Raji (cell line): Measurements from ENCODE around the gene RBMXL3.

ENCODE experiments used
- POLR2A ChIP-seq: IDR thresholded peaks from 2 replicates; pipeline ENCODE4 v1.6.1; 2011; ENCODE audit warnings: low read depth, low read length, control low read depth; ENCODE audit not compliant: insufficient read depth

The RBMXL3 gene

GRCh38 chrX:115229337-115230003 is 40.3 kb downstream of the RBMXL3 start:
- TF ChIP-seq POLR2A, result no peak

GRCh38 chrX:115232933-115233496 is 43.8 kb downstream of the RBMXL3 start:
- no peak for TF ChIP-seq POLR2A

GRCh38 chrX:115233497-115234455 is 44.6 kb downstream of the RBMXL3 start, which contains the start of gene LRCH2:
LRCH2 (minus strand) TSS chrX:115234096; CDS start chrX:115234041, 55 bp downstream.
- no peak for TF ChIP-seq POLR2A

- TF ChIP-seq POLR2A, result no peak
These were observed 45.3 kb downstream of the RBMXL3 start for GRCh38 chrX:115234461-115234860.

- no peak for TF ChIP-seq POLR2A
These were observed 47.4 kb downstream of the RBMXL3 start for GRCh38 chrX:115236560-115236959.

- TF ChIP-seq POLR2A, result no peak
These were observed 47.8 kb downstream of the RBMXL3 start for GRCh38 chrX:115237056-115237455.
